SK-N-SH treated with all-trans-retinoic acid at 6 μM for 48 hours (cell line): Measurements from ENCODE around the gene ITGBL1.

ENCODE experiments used
- BACH2 ChIP-seq: fragments of 250-450 bp; sonication (Bioruptor Pico); IDR thresholded peaks from 2 replicates; pipeline ENCODE4 v1.9.0; 2021; ENCODE audit warnings: mild to moderate bottlenecking, borderline replicate concordance
- SNAI2 ChIP-seq: fragments of 250-450 bp; sonication (Bioruptor Pico); IDR thresholded peaks from 2 replicates; pipeline ENCODE4 v1.5.0; 2020; ENCODE audit warnings: mild to moderate bottlenecking, moderate library complexity
- ZNF70 ChIP-seq: fragments of 450-650 bp; formaldehyde crosslinking; IDR thresholded peaks from 2 replicates; pipeline ENCODE4 v1.5.0; 2020; ENCODE audit warnings: mild to moderate bottlenecking, moderate library complexity
- ZNF8 ChIP-seq: fragments of 450-650 bp; formaldehyde crosslinking; IDR thresholded peaks from 2 replicates; pipeline ENCODE4 v1.5.0; 2020; ENCODE audit warnings: mild to moderate bottlenecking, moderate library complexity

DNA sequence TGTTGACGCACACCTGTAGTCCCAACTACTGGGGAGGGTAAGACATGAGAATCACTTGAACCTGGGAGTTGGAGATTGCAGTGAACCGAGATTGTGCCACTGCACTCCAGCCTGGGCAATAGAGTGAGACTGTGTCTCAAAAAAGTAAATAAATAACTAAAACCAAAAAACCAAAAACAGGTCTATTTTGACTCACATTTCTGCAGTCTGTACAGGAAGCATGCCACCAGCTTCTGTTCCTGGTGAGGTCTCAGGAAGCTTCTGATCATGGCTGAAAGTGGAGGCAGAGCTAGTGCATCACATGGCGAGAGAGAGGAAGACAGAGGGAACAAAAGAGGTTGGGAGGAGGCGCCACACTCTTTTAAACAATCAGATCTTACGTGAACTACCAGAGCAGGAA lies 142.5 kb downstream of the ITGBL1 start:
- no peak for TF ChIP-seq ZNF70
- TF ChIP-seq BACH2 (CRISPR knock-in tag) = no peak
- no peak for TF ChIP-seq SNAI2 (CRISPR knock-in tag)
- no peak for TF ChIP-seq ZNF8 (CRISPR knock-in tag)
